Muscle layer of colon (tissue), 2 donors: ENCODE data around the gene PRKCH.

Experiments used
- H3K27ac ChIP-seq: one replicate; pipeline ENCODE4 v1.7.0; 2013; ENCODE audit warnings: low read depth, mild to moderate bottlenecking, low read length, moderate library complexity
- H3K27me3 ChIP-seq, 2 donors: one replicate each; pipeline ENCODE4 v1.7.0; 2013; ENCODE audit warnings: low read length in 2 of 2, mild to moderate bottlenecking in 2 of 2; ENCODE audit not compliant: insufficient read depth in 2 of 2, control insufficient read depth in 1 of 2
- H3K36me3 ChIP-seq: one replicate; pipeline ENCODE4 v1.7.0; 2013; ENCODE audit warnings: mild to moderate bottlenecking, low read length; ENCODE audit not compliant: insufficient read depth
- H3K4me1 ChIP-seq: one replicate; pipeline ENCODE4 v1.7.0; 2013; ENCODE audit warnings: mild to moderate bottlenecking, low read length; ENCODE audit not compliant: insufficient read depth
- H3K4me3 ChIP-seq, 2 donors: one replicate each; pipeline ENCODE4 v1.7.0; 2013; ENCODE audit warnings: low read length in 2 of 2, low read depth in 1 of 2, mild to moderate bottlenecking in 1 of 2, moderate library complexity in 1 of 2
- H3K9ac ChIP-seq: one replicate; pipeline ENCODE4 v1.7.0; 2013; ENCODE audit warnings: low read length
- H3K9me3 ChIP-seq: one replicate; pipeline ENCODE4 v1.7.0; 2013; ENCODE audit warnings: mild to moderate bottlenecking, low read length
- donor health status: abdominal sarcoma.
- donor health status: Adenocarcinoma of cecum.

PRKCH gene

GRCh38 chr14:61489512-61489911, 168.1 kb downstream of the PRKCH start:
- Histone ChIP-seq H3K27ac (no peak overlapping the region), H3K9ac (no peak overlapping the region), H3K9me3 (no peaks in the 10 kb centered on the region), H3K36me3 (no peaks in the 10 kb centered on the region), H3K27me3 (no peaks in the 10 kb centered on the region), H3K4me1 (peaks cover 4% of the 10 kb centered on the region), H3K4me3 (no peak overlapping the region)

- Histone ChIP-seq H3K36me3 (no peaks in the 10 kb centered on the region), H3K27me3 (no peaks in the 10 kb centered on the region), H3K9me3 (no peaks in the 10 kb centered on the region), H3K9ac (no peak overlapping the region), H3K4me3 (no peak overlapping the region), H3K27ac (no peak overlapping the region), H3K4me1 (peaks cover 4% of the 10 kb centered on the region)
These were observed 168.6 kb downstream of the PRKCH start for GRCh38 chr14:61489932-61490331.

- no peak overlapping the region for H3K27ac ChIP-seq
- no peaks in the 10 kb centered on the region for H3K36me3 ChIP-seq
- H3K27me3 ChIP-seq = no peaks in the 10 kb centered on the region
- no peaks in the 10 kb centered on the region for H3K9me3 ChIP-seq
- H3K9ac ChIP-seq = no peak overlapping the region
- peaks cover 4% of the 10 kb centered on the region for H3K4me1 ChIP-seq
- no peak overlapping the region for H3K4me3 ChIP-seq
These were observed 169.8 kb downstream of the PRKCH start for GRCh38 chr14:61491224-61491623.

GRCh38 chr14:61491876-61492434, 170.6 kb downstream of the PRKCH start:
- no peak overlapping the region for H3K27ac ChIP-seq
- peaks cover 4% of the 10 kb centered on the region for H3K4me1 ChIP-seq
- no peaks in the 10 kb centered on the region for H3K36me3 ChIP-seq
- H3K4me3 ChIP-seq = no peak overlapping the region
- H3K27me3 ChIP-seq = no peaks in the 10 kb centered on the region
- H3K9me3 ChIP-seq = no peaks in the 10 kb centered on the region
- H3K9ac ChIP-seq = no peak overlapping the region

- Histone ChIP-seq H3K9me3 (no peaks in the 10 kb centered on the region), H3K36me3 (no peaks in the 10 kb centered on the region)
These were observed 171.1 kb downstream of the PRKCH start for GRCh38 chr14:61492474-61492873.

GRCh38 chr14:61493239-61493638, 171.9 kb downstream of the PRKCH start:
- Histone ChIP-seq H3K4me1 (peaks cover 4% of the 10 kb centered on the region), H3K27me3 (no peaks in the 10 kb centered on the region), H3K4me3 (no peak overlapping the region)

More at GRCh38 chr14:61492474-61492873, 171.1 kb downstream of the PRKCH start:
- H3K27ac ChIP-seq = no peak overlapping the region
- peaks cover 4% of the 10 kb centered on the region for H3K4me1 ChIP-seq
- H3K4me3 ChIP-seq = no peak overlapping the region
- H3K9ac ChIP-seq = no peak overlapping the region
- no peaks in the 10 kb centered on the region for H3K27me3 ChIP-seq

GRCh38 chr14:61494018-61494417, 172.6 kb downstream of the PRKCH start:
- no peaks in the 10 kb centered on the region for H3K27me3 ChIP-seq
- no peaks in the 10 kb centered on the region for H3K9me3 ChIP-seq
- H3K36me3 ChIP-seq = no peaks in the 10 kb centered on the region
- H3K27ac ChIP-seq = no peak overlapping the region
- no peak overlapping the region for H3K4me3 ChIP-seq
- peaks cover 4% of the 10 kb centered on the region for H3K4me1 ChIP-seq
- no peak overlapping the region for H3K9ac ChIP-seq

More at GRCh38 chr14:61493239-61493638, 171.9 kb downstream of the PRKCH start:
- Histone ChIP-seq H3K9ac (no peak overlapping the region), H3K9me3 (no peaks in the 10 kb centered on the region), H3K36me3 (no peaks in the 10 kb centered on the region), H3K27ac (no peak overlapping the region)

GRCh38 chr14:61495809-61496208, 174.4 kb downstream of the PRKCH start:
- Histone ChIP-seq H3K9me3 (no peaks in the 10 kb centered on the region), H3K27me3 (no peaks in the 10 kb centered on the region), H3K4me3 (no peak overlapping the region), H3K36me3 (no peaks in the 10 kb centered on the region), H3K4me1 (peaks cover 4% of the 10 kb centered on the region), H3K9ac (no peak overlapping the region), H3K27ac (no peak overlapping the region)

- H3K4me3 ChIP-seq = no peak overlapping the region
- no peaks in the 10 kb centered on the region for H3K9me3 ChIP-seq
- H3K36me3 ChIP-seq = no peaks in the 10 kb centered on the region
- H3K4me1 ChIP-seq = no peaks in the 10 kb centered on the region
- H3K27me3 ChIP-seq = no peaks in the 10 kb centered on the region
- no peak overlapping the region for H3K27ac ChIP-seq
- H3K9ac ChIP-seq = no peak overlapping the region
These were observed 176.9 kb downstream of the PRKCH start for GRCh38 chr14:61498303-61498702.

- no peaks in the 10 kb centered on the region for H3K9me3 ChIP-seq
- H3K4me1 ChIP-seq = no peaks in the 10 kb centered on the region
- no peak overlapping the region for H3K27ac ChIP-seq
- no peaks in the 10 kb centered on the region for H3K27me3 ChIP-seq
- H3K36me3 ChIP-seq = no peaks in the 10 kb centered on the region
- H3K9ac ChIP-seq = no peak overlapping the region
- H3K4me3 ChIP-seq = no peak overlapping the region
These were observed 177.4 kb downstream of the PRKCH start for GRCh38 chr14:61498811-61499210.

- Histone ChIP-seq H3K4me3 (no peak overlapping the region), H3K27ac (no peak overlapping the region), H3K27me3 (no peaks in the 10 kb centered on the region), H3K9ac (no peak overlapping the region), H3K36me3 (no peaks in the 10 kb centered on the region), H3K9me3 (no peaks in the 10 kb centered on the region), H3K4me1 (no peaks in the 10 kb centered on the region)
These were observed 178.6 kb downstream of the PRKCH start for GRCh38 chr14:61499991-61500390.

GRCh38 chr14:61501714-61502458, 180.5 kb downstream of the PRKCH start:
- Histone ChIP-seq H3K27ac (no peak overlapping the region), H3K4me1 (no peaks in the 10 kb centered on the region), H3K9ac (no peak overlapping the region), H3K27me3 (no peaks in the 10 kb centered on the region), H3K36me3 (no peaks in the 10 kb centered on the region), H3K9me3 (no peaks in the 10 kb centered on the region), H3K4me3 (no peak overlapping the region)
